Measurements from ENCODE around the gene PLCXD3. TPM values are rescaled to one million over a fixed set of nuclear protein-coding genes. Genes with fewer than 3 reads are reported as not detected.

The PLCXD3 gene
- polyA plus RNA-seq, 4 donors: 0.27 to 4.4 (median 1.1) TPM

- DNase-seq: peak in 1 of 2 donors; percentile 7
- H3K36me3 ChIP-seq (ENCODE audit: control insufficient read depth in 3 of 3, insufficient read depth in 2 of 3, low read depth in 1 of 3, low read length in 3 of 3): no peaks in the 10 kb centered on the region
- no peak overlapping the region for H3K27ac ChIP-seq (ENCODE audit: low read depth in 1 of 3, low read length in 2 of 3)
- no peaks in the 10 kb centered on the region for H3K9me3 ChIP-seq (ENCODE audit: control insufficient read depth in 2 of 2, insufficient read depth in 1 of 2, low read depth in 1 of 2, low read length in 1 of 2)
- no peak for FAIRE-seq
- H3K4me3 ChIP-seq (ENCODE audit: low read depth in 1 of 3, low read length in 3 of 3): no peak overlapping the region
- no peaks in the 10 kb centered on the region for H3K27me3 ChIP-seq (ENCODE audit: control insufficient read depth in 3 of 3, insufficient read depth in 3 of 3, low read length in 3 of 3)
- H3K4me1 ChIP-seq (ENCODE audit: control insufficient read depth in 3 of 3, insufficient read depth in 2 of 3, low read depth in 1 of 3, low read length in 2 of 3): peaks cover 0 to 24% (median 2%) of the 10 kb centered on the region in 3 donors
Measured at GRCh38 chr5:41404757-41405156, 105.6 kb downstream of the PLCXD3 start.

- no peak overlapping the region for H3K4me3 ChIP-seq (ENCODE audit: low read depth in 1 of 3, low read length in 3 of 3)
- no peak overlapping the region for H3K27ac ChIP-seq (ENCODE audit: low read depth in 1 of 3, low read length in 2 of 3)
- no peaks in the 10 kb centered on the region for H3K36me3 ChIP-seq (ENCODE audit: control insufficient read depth in 3 of 3, insufficient read depth in 2 of 3, low read depth in 1 of 3, low read length in 3 of 3)
- H3K4me1 ChIP-seq (ENCODE audit: control insufficient read depth in 3 of 3, insufficient read depth in 2 of 3, low read depth in 1 of 3, low read length in 2 of 3): peaks cover 0 to 16% (median 0%) of the 10 kb centered on the region in 3 donors
- no peaks in the 10 kb centered on the region for H3K9me3 ChIP-seq (ENCODE audit: control insufficient read depth in 2 of 2, insufficient read depth in 1 of 2, low read depth in 1 of 2, low read length in 1 of 2)
- H3K27me3 ChIP-seq (ENCODE audit: control insufficient read depth in 3 of 3, insufficient read depth in 3 of 3, low read length in 3 of 3): no peaks in the 10 kb centered on the region
- DNase-seq: no peak
- FAIRE-seq: no peak
- 87 to 92% (median 91%) methylated on average over 3 of the region's 3 CpGs for WGBS, 3 donors
Measured at GRCh38 chr5:41403846-41404245, 106.6 kb downstream of the PLCXD3 start.

- Histone ChIP-seq H3K36me3 (ENCODE audit: control insufficient read depth in 3 of 3, insufficient read depth in 2 of 3, low read depth in 1 of 3, low read length in 3 of 3) (no peaks in the 10 kb centered on the region), H3K4me1 (ENCODE audit: control insufficient read depth in 3 of 3, insufficient read depth in 2 of 3, low read depth in 1 of 3, low read length in 2 of 3) (peaks cover 0 to 13% (median 0%) of the 10 kb centered on the region in 3 donors), H3K4me3 (ENCODE audit: low read depth in 1 of 3, low read length in 3 of 3) (no peak overlapping the region), H3K27ac (ENCODE audit: low read depth in 1 of 3, low read length in 2 of 3) (no peak overlapping the region), H3K27me3 (ENCODE audit: control insufficient read depth in 3 of 3, insufficient read depth in 3 of 3, low read length in 3 of 3) (no peaks in the 10 kb centered on the region), H3K9me3 (ENCODE audit: control insufficient read depth in 2 of 2, insufficient read depth in 1 of 2, low read depth in 1 of 2, low read length in 1 of 2) (no peaks in the 10 kb centered on the region)
- FAIRE-seq: no peak
- WGBS, 3 donors: 84 to 97% (median 94%) methylated on average over 2 of the region's 2 CpGs
- no peak for DNase-seq
Measured at GRCh38 chr5:41402845-41403244, 107.6 kb downstream of the PLCXD3 start.

GRCh38 chr5:41399839-41400238, 110.6 kb downstream of the PLCXD3 start:
- no peaks in the 10 kb centered on the region for H3K27me3 ChIP-seq (ENCODE audit: control insufficient read depth in 3 of 3, insufficient read depth in 3 of 3, low read length in 3 of 3)
- no peak overlapping the region for H3K4me3 ChIP-seq (ENCODE audit: low read depth in 1 of 3, low read length in 3 of 3)
- H3K9me3 ChIP-seq (ENCODE audit: control insufficient read depth in 2 of 2, insufficient read depth in 1 of 2, low read depth in 1 of 2, low read length in 1 of 2): peaks cover 0 to 5% of the 10 kb centered on the region in 2 donors
- FAIRE-seq: no peak
- peaks cover 0 to 2% (median 0%) of the 10 kb centered on the region in 3 donors for H3K4me1 ChIP-seq (ENCODE audit: control insufficient read depth in 3 of 3, insufficient read depth in 2 of 3, low read depth in 1 of 3, low read length in 2 of 3)
- WGBS, 3 donors: 84% methylated on average over 2 of the region's 2 CpGs
- no peak overlapping the region for H3K27ac ChIP-seq (ENCODE audit: low read depth in 1 of 3, low read length in 2 of 3)
- no peak for DNase-seq
- H3K36me3 ChIP-seq (ENCODE audit: control insufficient read depth in 3 of 3, insufficient read depth in 2 of 3, low read depth in 1 of 3, low read length in 3 of 3): no peaks in the 10 kb centered on the region

- Histone ChIP-seq H3K9me3 (ENCODE audit: control insufficient read depth in 2 of 2, insufficient read depth in 1 of 2, low read depth in 1 of 2, low read length in 1 of 2) (peaks cover 0 to 6% of the 10 kb centered on the region in 2 donors), H3K27me3 (ENCODE audit: control insufficient read depth in 3 of 3, insufficient read depth in 3 of 3, low read length in 3 of 3) (no peaks in the 10 kb centered on the region), H3K4me1 (ENCODE audit: control insufficient read depth in 3 of 3, insufficient read depth in 2 of 3, low read depth in 1 of 3, low read length in 2 of 3) (no peaks in the 10 kb centered on the region), H3K27ac (ENCODE audit: low read depth in 1 of 3, low read length in 2 of 3) (no peak overlapping the region), H3K36me3 (ENCODE audit: control insufficient read depth in 3 of 3, insufficient read depth in 2 of 3, low read depth in 1 of 3, low read length in 3 of 3) (no peaks in the 10 kb centered on the region), H3K4me3 (ENCODE audit: low read depth in 1 of 3, low read length in 3 of 3) (no peak overlapping the region)
- FAIRE-seq (no peak), DNase-seq (no peak)
- 89 to 100% (median 100%) methylated on average over 1 of the region's 1 CpG for WGBS, 3 donors
Measured at GRCh38 chr5:41392016-41392415, 118.4 kb downstream of the PLCXD3 start.

- Histone ChIP-seq H3K36me3 (ENCODE audit: control insufficient read depth in 3 of 3, insufficient read depth in 2 of 3, low read depth in 1 of 3, low read length in 3 of 3) (no peaks in the 10 kb centered on the region), H3K27me3 (ENCODE audit: control insufficient read depth in 3 of 3, insufficient read depth in 3 of 3, low read length in 3 of 3) (no peaks in the 10 kb centered on the region), H3K27ac (ENCODE audit: low read depth in 1 of 3, low read length in 2 of 3) (no peak overlapping the region), H3K4me3 (ENCODE audit: low read depth in 1 of 3, low read length in 3 of 3) (no peak overlapping the region), H3K4me1 (ENCODE audit: control insufficient read depth in 3 of 3, insufficient read depth in 2 of 3, low read depth in 1 of 3, low read length in 2 of 3) (no peaks in the 10 kb centered on the region), H3K9me3 (ENCODE audit: control insufficient read depth in 2 of 2, insufficient read depth in 1 of 2, low read depth in 1 of 2, low read length in 1 of 2) (no peaks in the 10 kb centered on the region)
- no peak for DNase-seq
- 84 to 91% (median 85%) methylated on average over 2 of the region's 2 CpGs for WGBS, 3 donors
- FAIRE-seq: no peak
Measured at GRCh38 chr5:41374631-41375030, 135.8 kb downstream of the PLCXD3 start.

- no peaks in the 10 kb centered on the region for H3K36me3 ChIP-seq (ENCODE audit: control insufficient read depth in 3 of 3, insufficient read depth in 2 of 3, low read depth in 1 of 3, low read length in 3 of 3)
- H3K27me3 ChIP-seq (ENCODE audit: control insufficient read depth in 3 of 3, insufficient read depth in 3 of 3, low read length in 3 of 3): no peaks in the 10 kb centered on the region
- H3K9me3 ChIP-seq (ENCODE audit: control insufficient read depth in 2 of 2, insufficient read depth in 1 of 2, low read depth in 1 of 2, low read length in 1 of 2): no peaks in the 10 kb centered on the region
- no peaks in the 10 kb centered on the region for H3K4me1 ChIP-seq (ENCODE audit: control insufficient read depth in 3 of 3, insufficient read depth in 2 of 3, low read depth in 1 of 3, low read length in 2 of 3)
- FAIRE-seq (no peak), DNase-seq (no peak)
- H3K4me3 ChIP-seq (ENCODE audit: low read depth in 1 of 3, low read length in 3 of 3): no peak overlapping the region
- 85 to 87% (median 87%) methylated on average over 5 of the region's 5 CpGs for WGBS, 3 donors
- no peak overlapping the region for H3K27ac ChIP-seq (ENCODE audit: low read depth in 1 of 3, low read length in 2 of 3)
Measured at GRCh38 chr5:41373230-41373629, 137.2 kb downstream of the PLCXD3 start.

GRCh38 chr5:41371738-41372137, 138.7 kb downstream of the PLCXD3 start:
- no peaks in the 10 kb centered on the region for H3K27me3 ChIP-seq (ENCODE audit: control insufficient read depth in 3 of 3, insufficient read depth in 3 of 3, low read length in 3 of 3)
- FAIRE-seq: no peak
- 28 to 60% (median 47%) methylated on average over 2 of the region's 2 CpGs for WGBS, 3 donors
- no peaks in the 10 kb centered on the region for H3K9me3 ChIP-seq (ENCODE audit: control insufficient read depth in 2 of 2, insufficient read depth in 1 of 2, low read depth in 1 of 2, low read length in 1 of 2)
- no peak overlapping the region for H3K4me3 ChIP-seq (ENCODE audit: low read depth in 1 of 3, low read length in 3 of 3)
- no peaks in the 10 kb centered on the region for H3K4me1 ChIP-seq (ENCODE audit: control insufficient read depth in 3 of 3, insufficient read depth in 2 of 3, low read depth in 1 of 3, low read length in 2 of 3)
- H3K36me3 ChIP-seq (ENCODE audit: control insufficient read depth in 3 of 3, insufficient read depth in 2 of 3, low read depth in 1 of 3, low read length in 3 of 3): no peaks in the 10 kb centered on the region
- no peak overlapping the region for H3K27ac ChIP-seq (ENCODE audit: low read depth in 1 of 3, low read length in 2 of 3)
- no peak for DNase-seq

GRCh38 chr5:41370482-41370881, 139.9 kb downstream of the PLCXD3 start:
- Histone ChIP-seq H3K9me3 (ENCODE audit: control insufficient read depth in 2 of 2, insufficient read depth in 1 of 2, low read depth in 1 of 2, low read length in 1 of 2) (no peaks in the 10 kb centered on the region), H3K27ac (ENCODE audit: low read depth in 1 of 3, low read length in 2 of 3) (no peak overlapping the region), H3K27me3 (ENCODE audit: control insufficient read depth in 3 of 3, insufficient read depth in 3 of 3, low read length in 3 of 3) (no peaks in the 10 kb centered on the region), H3K4me1 (ENCODE audit: control insufficient read depth in 3 of 3, insufficient read depth in 2 of 3, low read depth in 1 of 3, low read length in 2 of 3) (no peaks in the 10 kb centered on the region), H3K4me3 (ENCODE audit: low read depth in 1 of 3, low read length in 3 of 3) (no peak overlapping the region), H3K36me3 (ENCODE audit: control insufficient read depth in 3 of 3, insufficient read depth in 2 of 3, low read depth in 1 of 3, low read length in 3 of 3) (no peaks in the 10 kb centered on the region)
- no peak for DNase-seq
- FAIRE-seq: no peak
- WGBS, 3 donors: 63 to 68% (median 68%) methylated on average over 4 of the region's 4 CpGs

All from small intestine (tissue), 7 donors.